Spleen (tissue), 11 donors: ENCODE data around the gene LRRC7. TPM values are rescaled to one million over a fixed set of nuclear protein-coding genes. Genes with fewer than 3 reads are reported as not detected.
"Not testable (repeated sequence)": the region's sequence is repeated elsewhere in the genome, so short reads cannot be mapped to it uniquely, and the experiment has no call there.

ENCODE experiments used
- DNase-seq: peaks from one replicate; pipeline ENCODE4 v3.0.0-alpha.2; 2020
- H3K27ac ChIP-seq, 8 donors: fragments of 200-600 bp; sonication (generic) in 7 of 8; 1 replicate in 4 of 8; 2 replicates in 4 of 8; pipeline versions ENCODE4 v1.5.0 to v1.8.0; 2016 to 2021; ENCODE audit warnings: inconsistent platforms in 4 of 8, mild to moderate bottlenecking in 4 of 8, moderate library complexity in 1 of 8
- H3K27me3 ChIP-seq, 7 donors: fragments of 200-600 bp; sonication (generic) in 6 of 7; replicated peaks in 1 of 7; 1 replicate in 4 of 7; 2 replicates in 3 of 7; pipeline versions ENCODE4 v1.5.0 to v1.8.0; 2016 to 2021; ENCODE audit warnings: inconsistent platforms in 3 of 7, mild to moderate bottlenecking in 1 of 7
- H3K36me3 ChIP-seq, 6 donors: fragments of 200-600 bp; sonication (generic) in 5 of 6; 1 replicate in 4 of 6; 2 replicates in 2 of 6; pipeline versions ENCODE4 v1.5.0 to v1.8.0; 2016 to 2021; ENCODE audit warnings: inconsistent platforms in 2 of 6
- H3K4me1 ChIP-seq, 6 donors: fragments of 200-600 bp; sonication (generic) in 5 of 6; 1 replicate in 3 of 6; 2 replicates in 3 of 6; pipeline versions ENCODE4 v1.5.0 to v1.8.0; 2016 to 2021; ENCODE audit warnings: inconsistent platforms in 3 of 6
- H3K4me3 ChIP-seq, 8 donors: fragments of 200-600 bp; sonication (generic) in 7 of 8; 1 replicate in 4 of 8; 2 replicates in 4 of 8; pipeline versions ENCODE4 v1.5.0 to v1.8.0; 2016 to 2021; ENCODE audit warnings: inconsistent platforms in 4 of 8, mild to moderate bottlenecking in 4 of 8, moderate library complexity in 2 of 8
- H3K9me3 ChIP-seq, 8 donors: fragments of 200-600 bp; sonication (generic) in 7 of 8; 1 replicate in 4 of 8; 2 replicates in 4 of 8; pipeline versions ENCODE4 v1.5.0 to v1.8.0; 2016 to 2021; ENCODE audit warnings: inconsistent platforms in 4 of 8
- CTCF ChIP-seq, 11 experiments: fragments of 200-600 bp in 7 of 11; fragments of 450-650 bp in 4 of 11; sonication (generic) in 4 of 11; IDR thresholded peaks in 8 of 11; conservative IDR thresholded peaks in 3 of 11; 1 replicate in 7 of 11; 2 replicates in 4 of 11; pipeline versions ENCODE4 v1.4.0 to v1.8.0; 2016 to 2021; ENCODE audit warnings: antibody characterized with exemption in 11 of 11, inconsistent platforms in 4 of 11, mild to moderate bottlenecking in 1 of 11
- POLR2A ChIP-seq, 3 donors: fragments of 450-650 bp; IDR thresholded peaks; one replicate each; pipeline ENCODE4 v1.5.1; 2017; ENCODE audit warnings: antibody characterized with exemption in 3 of 3, mild to moderate bottlenecking in 1 of 3
- POLR2AphosphoS5 ChIP-seq, 3 donors: sonication (generic); formaldehyde crosslinking; IDR thresholded peaks; one replicate each; pipeline ENCODE4 v1.5.1; 2017; ENCODE audit warnings: antibody characterized with exemption in 3 of 3
- WGBS, 5 donors: extraction: QIAGEN DNeasy Blood & Tissue Kit in 3 of 5; methylation state at CpG; one replicate each; pipeline versions ENCODE4 v1.1.5 to v1.1.7; 2013 to 2018; 5-methylcytosine and 5-hydroxymethylcytosine counted together
- intact Hi-C: fragments of 100-400 bp; cut with DNase I; formaldehyde crosslinking; loops from one replicate; pipeline ENCODE4 v1.15.0; 2023; ENCODE audit warnings: low total_unique reads
- polyA plus RNA-seq, 3 donors: library from polyadenylated mRNA; stranded (reverse); fragments of 200-250 nt; gene quantifications; one replicate each; pipeline ENCODE4 v1.2.1, GENCODE V29; 2013
- total RNA-seq, 7 donors: library from RNA; depleted of rRNA in 3 of 7; stranded (reverse); fragments of >200 nt in 3 of 7; fragmentation: NEBNext Ultra II Directional in 4 of 7; extraction: Animal tissue kit (Norgen Biotek cat#: 25700) in 4 of 7; gene quantifications; one replicate each; pipeline versions ENCODE4 v1.1.0 to v1.2.1, GENCODE V29; 2016 to 2021
- donor health status: healthy with polysubstance abuse.
- donor health status: DM: no; HTN: no; CAD: no; lungs with moderate emphysema.
- donor health status: DM: no; HTN: no; CAD: no.
- donor health status: Bipolar disorder and iron deficiency.
- donor health status: healthy.
- donor health status: DM: no; HTN: no; CAD: no.
- donor health status: DM: yes; HTN: yes; CAD: no.

Gene LRRC7
- total and polyA plus RNA-seq, 10 donors, result 0.02 to 0.63 (median 0.13) TPM; not detected in 4

GRCh38 chr1:69871412-69871811 lies 303.7 kb downstream of the LRRC7 start:
- no peak for DNase-seq
- TF ChIP-seq POLR2A (IDR thresholded peaks at IDR 0.05) (no peak), CTCF (IDR thresholded peaks at IDR 0.05 in 8 of 11, conservative IDR thresholded peaks at IDR 0.05 in 3 of 11) (no peak), POLR2AphosphoS5 (IDR thresholded peaks at IDR 0.05) (no peak)
- WGBS, 5 donors, result 46 to 70% (median 57%) methylated on average over 3 of the region's 3 CpGs
- H3K36me3 ChIP-seq, result no peaks in the 10 kb centered on the region
- no peaks in the 10 kb centered on the region for H3K27me3 ChIP-seq
- no peak overlapping the region for H3K4me3 ChIP-seq
- no peaks in the 10 kb centered on the region for H3K4me1 ChIP-seq
- intact Hi-C loops, result no loop called here
- no peak overlapping the region for H3K27ac ChIP-seq
- no peaks in the 10 kb centered on the region for H3K9me3 ChIP-seq

DNA sequence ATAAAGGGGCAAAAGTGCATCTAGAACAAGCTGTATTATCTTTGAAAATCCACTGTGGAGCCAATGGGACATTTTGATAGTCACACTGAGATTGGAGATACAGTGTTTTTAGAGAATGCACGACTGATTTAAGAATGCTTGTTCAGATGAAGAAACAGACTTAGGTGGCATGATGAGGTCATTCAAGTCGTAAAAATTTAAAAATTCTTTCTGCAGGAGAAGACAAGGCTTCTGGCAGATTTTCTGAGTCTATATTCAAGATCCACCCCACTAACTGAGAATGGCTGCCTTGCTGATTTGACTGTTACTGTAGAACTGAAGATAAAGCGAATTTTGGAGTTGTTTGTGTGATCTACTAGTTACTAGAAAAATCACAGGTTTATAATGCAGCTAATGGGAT lies 310.6 kb downstream of the LRRC7 start:
- Histone ChIP-seq H3K4me1 (no peaks in the 10 kb centered on the region), H3K27ac (no peak overlapping the region), H3K9me3 (no peaks in the 10 kb centered on the region), H3K27me3 (no peaks in the 10 kb centered on the region), H3K4me3 (no peak overlapping the region), H3K36me3 (no peaks in the 10 kb centered on the region)
- WGBS, 5 donors, result 60 to 70% (median 61%) methylated on average over 3 of the region's 3 CpGs
- DNase-seq, result no peak
- intact Hi-C loops, result no loop called here
- TF ChIP-seq POLR2AphosphoS5 (IDR thresholded peaks at IDR 0.05) (no peak), CTCF (IDR thresholded peaks at IDR 0.05 in 8 of 11, conservative IDR thresholded peaks at IDR 0.05 in 3 of 11) (no peak), POLR2A (IDR thresholded peaks at IDR 0.05) (no peak)

DNA sequence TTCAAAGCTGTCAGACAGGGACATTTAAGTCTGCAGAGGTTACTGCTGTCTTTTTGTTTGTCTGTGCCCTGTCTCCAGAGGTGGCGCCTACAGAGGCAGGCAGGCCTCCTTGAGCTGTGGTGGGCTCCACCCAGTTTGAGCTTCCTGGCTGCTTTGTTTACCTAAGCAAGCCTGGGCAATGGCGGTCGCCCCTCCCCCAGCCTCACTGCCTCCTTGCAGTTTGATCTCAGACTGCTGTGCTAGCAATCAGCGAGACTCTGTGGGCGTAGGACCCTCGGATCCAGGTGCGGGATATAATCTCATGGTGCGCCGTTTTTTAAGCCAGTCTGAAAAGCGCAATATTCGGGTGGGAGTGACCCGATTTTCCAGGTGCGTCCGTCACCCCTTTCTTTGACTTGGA lies 320.3 kb downstream of the LRRC7 start:
- H3K4me3 ChIP-seq, DNase-seq, H3K27me3 ChIP-seq, H3K27ac ChIP-seq, H3K4me1 ChIP-seq, intact Hi-C loops, H3K36me3 ChIP-seq: not testable (repeated sequence)
- H3K9me3 ChIP-seq, result peaks cover 0 to 29% (median 23%) of the 10 kb centered on the region in 8 donors
- WGBS, 5 donors, result 83 to 96% (median 92%) methylated on average over 11 to 13 of the region's 14 CpGs

DNA sequence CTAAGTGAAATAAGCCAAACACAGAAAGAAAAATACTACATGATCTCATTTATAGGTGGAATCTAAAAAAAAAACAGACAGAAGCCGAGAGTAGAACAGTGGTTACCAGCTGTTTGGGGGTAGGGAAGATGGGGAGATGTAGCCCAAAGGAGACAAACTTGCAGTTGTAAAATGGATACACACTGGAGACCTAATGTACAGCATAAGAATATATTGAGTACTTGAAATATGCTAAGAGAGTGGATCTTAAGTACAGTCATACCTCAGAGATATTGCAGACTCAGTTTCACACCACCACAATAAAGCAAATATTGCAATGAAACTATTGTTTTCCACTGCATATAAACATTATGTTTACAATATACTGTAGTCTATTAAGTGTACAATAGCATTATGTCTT lies 320.9 kb downstream of the LRRC7 start:
- no peaks in the 10 kb centered on the region for H3K36me3 ChIP-seq
- H3K9me3 ChIP-seq, result peaks cover 0 to 29% (median 23%) of the 10 kb centered on the region in 8 donors
- TF ChIP-seq CTCF (IDR thresholded peaks at IDR 0.05 in 8 of 11, conservative IDR thresholded peaks at IDR 0.05 in 3 of 11), result no peak
- TF ChIP-seq POLR2AphosphoS5 (IDR thresholded peaks at IDR 0.05), result no peak
- no peak for TF ChIP-seq POLR2A (IDR thresholded peaks at IDR 0.05)
- WGBS, 5 donors, result 53 to 85% (median 76%) methylated on average over 1 of the region's 1 CpG
- H3K4me1 ChIP-seq, result no peaks in the 10 kb centered on the region
- DNase-seq, result no peak
- intact Hi-C loops, result no loop called here
- H3K27me3 ChIP-seq, result no peaks in the 10 kb centered on the region
- H3K27ac ChIP-seq, result no peak overlapping the region
- no peak overlapping the region for H3K4me3 ChIP-seq

- H3K9me3 ChIP-seq, result no peaks in the 10 kb centered on the region
- intact Hi-C loops, result no loop called here
- no peaks in the 10 kb centered on the region for H3K4me1 ChIP-seq
- no peak overlapping the region for H3K4me3 ChIP-seq
- TF ChIP-seq POLR2AphosphoS5 (IDR thresholded peaks at IDR 0.05), result no peak
- H3K27me3 ChIP-seq, result no peaks in the 10 kb centered on the region
- no peak for DNase-seq
- no peak overlapping the region for H3K27ac ChIP-seq
- 81 to 86% (median 85%) methylated on average over 5 of the region's 5 CpGs for WGBS, 5 donors
- no peaks in the 10 kb centered on the region for H3K36me3 ChIP-seq
These were observed 330.8 kb downstream of the LRRC7 start for GRCh38 chr1:69898403-69898947.
